ENCODE measurements around the gene TEKTIP1. TPM values are rescaled to one million over a fixed set of nuclear protein-coding genes. Genes with fewer than 3 reads are reported as not detected.

The TEKTIP1 gene
- total and polyA plus RNA-seq, 9 of the 15 experiments (the other 6 are each of a cell fraction or from before 2014, with no cell fraction given): 0.66 TPM; not detected in 8

- no peak for TF ChIP-seq POLR3G (IDR thresholded peaks at IDR 0.05; ENCODE audit: extremely low read depth, insufficient read length, insufficient replicate concordance)
- peak; percentile 51; the same call in 1 of the 2 replicates for TF ChIP-seq KLF6 (CRISPR knock-in tag; IDR thresholded peaks at IDR 0.05; ENCODE audit: borderline replicate concordance)
- no peak for TF ChIP-seq ZNF740 (CRISPR knock-in tag; IDR thresholded peaks at IDR 0.05)
- TF ChIP-seq ZNF740 (tag; IDR thresholded peaks at IDR 0.05): no peak
- TF ChIP-seq SLC30A9 (CRISPR knock-in tag; IDR thresholded peaks at IDR 0.05): no peak
- no peak for TF ChIP-seq ARNT (IDR thresholded peaks at IDR 0.05)
- no peak for TF ChIP-seq HNRNPUL1 (IDR thresholded peaks at IDR 0.05; ENCODE audit: low read length)
- no peak for TF ChIP-seq ZNF395 (CRISPR knock-in tag; IDR thresholded peaks at IDR 0.05)
- TF ChIP-seq ATF7 (IDR thresholded peaks at IDR 0.05): peak; percentile 90
- no peak for TF ChIP-seq EHMT2 (IDR thresholded peaks at IDR 0.05)
- TF ChIP-seq PKNOX1 (IDR thresholded peaks at IDR 0.05): peak; percentile 19; the same call in 1 of the 2 replicates
- TF ChIP-seq POLR2AphosphoS5 (IDR thresholded peaks at IDR 0.05; ENCODE audit: control insufficient read depth, insufficient read depth, low read depth, low read length): peak; percentile 37; the same call in 1 of the 2 replicates
- peak in 1 of 2 experiments; percentile 98; a peak in 2 of 4 replicates for TF ChIP-seq HDAC1 (IDR thresholded peaks at IDR 0.05)
- TF ChIP-seq ZC3H4 (CRISPR knock-in tag; IDR thresholded peaks at IDR 0.05; ENCODE audit: borderline replicate concordance): no peak
- TF ChIP-seq ZNF449 (CRISPR knock-in tag; IDR thresholded peaks at IDR 0.05): no peak
- peak; percentile 91 for TF ChIP-seq EP400 (IDR thresholded peaks at IDR 0.05)
- TF ChIP-seq TEAD4 (IDR thresholded peaks at IDR 0.05; ENCODE audit: low read length): no peak
- no peak for TF ChIP-seq TEAD4 (CRISPR knock-in tag; IDR thresholded peaks at IDR 0.05; ENCODE audit: borderline replicate concordance)
- no peak for TF ChIP-seq SAFB2 (IDR thresholded peaks at IDR 0.05; ENCODE audit: borderline replicate concordance, low read depth, low read length, severe bottlenecking)
- TF ChIP-seq TCFL5 (CRISPR knock-in tag; conservative IDR thresholded peaks at IDR 0.05): no peak
- peak; percentile 91 for TF ChIP-seq ZBTB1 (CRISPR knock-in tag; IDR thresholded peaks at IDR 0.05; ENCODE audit: borderline replicate concordance, low read depth)
- no peak for TF ChIP-seq PTTG1 (tag; IDR thresholded peaks at IDR 0.05; ENCODE audit: low read depth)
- no peak for TF ChIP-seq NFE2L1 (tag; IDR thresholded peaks at IDR 0.05; ENCODE audit: borderline replicate concordance, low read depth)
- TF ChIP-seq SRSF1 (IDR thresholded peaks at IDR 0.05; ENCODE audit: low read depth, low read length): no peak
Observed at GRCh38 chr19:3505598-3506383, 33.2 kb upstream of the TEKTIP1 start, which contains the start of gene FZR1 (continued).

Measured in K562 (cell line).